WTC11 (cell line): ENCODE measurements around the gene TLE3. TPM values are rescaled to one million over a fixed set of nuclear protein-coding genes. Genes with fewer than 3 reads are reported as not detected.

ENCODE experiments used
- ATAC-seq: fragments of 200-7000 bp; cut with Tn5 transposase; 2 replicates; pipeline ENCODE4 v1.10.0; 2021; ENCODE audit warnings: mild to moderate bottlenecking, moderate library complexity
- CTCF ChIA-PET: fragments of 300-600 bp; sonication (Branson Sonifier 250); formaldehyde crosslinking; loops from one replicate; lab custom pipeline; 2021; ENCODE audit warnings: antibody characterized with exemption; lab: Charles Lee
- POLR2A ChIA-PET: fragments of 350-600 bp; sonication (Branson Sonifier 250); formaldehyde crosslinking; loops from one replicate; lab custom pipeline; 2021; ENCODE audit warnings: antibody characterized with exemption; lab: Charles Lee
- DNase-seq: peaks from one replicate; pipeline ENCODE4 v3.0.0; 2021; ENCODE audit warnings: low spot score
- H3K27ac Mint-ChIP-seq: 2 replicates; pipeline ENCODE4 v1.8.0; 2021; ENCODE audit warnings: mixed read lengths
- H3K27me3 Mint-ChIP-seq: 2 replicates; pipeline ENCODE4 v1.8.0; 2021; ENCODE audit warnings: low read depth, mild to moderate bottlenecking, moderate library complexity, mixed read lengths
- H3K36me3 Mint-ChIP-seq: 2 replicates; pipeline ENCODE4 v1.8.0; 2021; ENCODE audit warnings: mixed read lengths
- H3K4me1 Mint-ChIP-seq: 2 replicates; pipeline ENCODE4 v1.8.0; 2022; ENCODE audit warnings: mixed read lengths
- H3K4me3 Mint-ChIP-seq: 2 replicates; pipeline ENCODE4 v1.8.0; 2021; ENCODE audit warnings: mild to moderate bottlenecking, moderate library complexity, mixed read lengths
- H3K9me3 Mint-ChIP-seq: 2 replicates; pipeline ENCODE4 v1.8.0; 2021; ENCODE audit warnings: mixed read lengths
- ARID4B ChIP-seq: sonication (generic); formaldehyde crosslinking; IDR thresholded peaks from 2 replicates; pipeline ENCODE4 v1.8.0; 2023; ENCODE audit warnings: missing genetic modification reagents, mild to moderate bottlenecking, borderline replicate concordance
- CDX4 ChIP-seq: fragments of 250-450 bp; sonication (Bioruptor Pico); IDR thresholded peaks from 2 replicates; pipeline ENCODE4 v1.9.0; 2021; ENCODE audit warnings: moderate library complexity, mild to moderate bottlenecking, inconsistent platforms, borderline replicate concordance
- CREB1 ChIP-seq: sonication (generic); formaldehyde crosslinking; IDR thresholded peaks from 2 replicates; pipeline ENCODE4 v1.8.0; 2023; ENCODE audit warnings: mild to moderate bottlenecking, missing genetic modification reagents
- GRHL2 ChIP-seq: fragments of 250-450 bp; sonication (Bioruptor Pico); IDR thresholded peaks from 2 replicates; pipeline ENCODE4 v1.8.0; 2022; ENCODE audit warnings: mild to moderate bottlenecking, moderate library complexity; ENCODE audit not compliant: insufficient replicate concordance, severe bottlenecking
- HMGA2 ChIP-seq: fragments of 250-450 bp; sonication (Bioruptor Pico); IDR thresholded peaks from 2 replicates; pipeline ENCODE4 v1.4.0; 2021; ENCODE audit warnings: mild to moderate bottlenecking, moderate library complexity
- MXD4 ChIP-seq: fragments of 250-450 bp; sonication (Bioruptor Pico); IDR thresholded peaks from 2 replicates; pipeline ENCODE4 v1.8.0; 2021; ENCODE audit warnings: mild to moderate bottlenecking, moderate library complexity, borderline replicate concordance
- NFYB ChIP-seq: sonication (generic); formaldehyde crosslinking; conservative IDR thresholded peaks from 2 replicates; pipeline ENCODE4 v1.8.0; 2022; ENCODE audit warnings: low read depth, missing genetic modification reagents
- NR3C1 ChIP-seq: sonication (generic); formaldehyde crosslinking; conservative IDR thresholded peaks from 2 replicates; pipeline ENCODE4 v1.8.1; 2023; ENCODE audit warnings: low read depth, mild to moderate bottlenecking, missing genetic modification reagents
- OVOL2 ChIP-seq: fragments of 250-450 bp; sonication (Bioruptor Pico); IDR thresholded peaks from 2 replicates; pipeline ENCODE4 v1.9.0; 2021; ENCODE audit warnings: mild to moderate bottlenecking, borderline replicate concordance
- PREB ChIP-seq: sonication (generic); formaldehyde crosslinking; IDR thresholded peaks from 2 replicates; pipeline ENCODE4 v1.8.1; 2022; ENCODE audit warnings: mild to moderate bottlenecking, missing genetic modification reagents, moderate library complexity, borderline replicate concordance
- TEAD1 ChIP-seq: sonication (generic); formaldehyde crosslinking; IDR thresholded peaks from 2 replicates; pipeline ENCODE4 v1.8.0; 2022; ENCODE audit warnings: mild to moderate bottlenecking, missing genetic modification reagents
- ZNF423 ChIP-seq: fragments of 250-450 bp; sonication (Bioruptor Pico); IDR thresholded peaks from 2 replicates; pipeline ENCODE4 v2.1.2; 2022; ENCODE audit warnings: mild to moderate bottlenecking, moderate library complexity
- total RNA-seq: library from RNA; stranded (reverse); gene quantifications from 3 replicates; pipeline ENCODE4 v1.2.3, GENCODE V29; 2021
- TF ChIP-seq, protein P1 (sequence below): sonication (generic); formaldehyde crosslinking; IDR thresholded peaks from 2 replicates; pipeline ENCODE4 v1.8.1; 2023; ENCODE audit warnings: mild to moderate bottlenecking, missing genetic modification reagents, borderline replicate concordance

The TLE3 gene
- total RNA-seq, 1 experiment from 2014 or later, result 78.7 TPM

DNA sequence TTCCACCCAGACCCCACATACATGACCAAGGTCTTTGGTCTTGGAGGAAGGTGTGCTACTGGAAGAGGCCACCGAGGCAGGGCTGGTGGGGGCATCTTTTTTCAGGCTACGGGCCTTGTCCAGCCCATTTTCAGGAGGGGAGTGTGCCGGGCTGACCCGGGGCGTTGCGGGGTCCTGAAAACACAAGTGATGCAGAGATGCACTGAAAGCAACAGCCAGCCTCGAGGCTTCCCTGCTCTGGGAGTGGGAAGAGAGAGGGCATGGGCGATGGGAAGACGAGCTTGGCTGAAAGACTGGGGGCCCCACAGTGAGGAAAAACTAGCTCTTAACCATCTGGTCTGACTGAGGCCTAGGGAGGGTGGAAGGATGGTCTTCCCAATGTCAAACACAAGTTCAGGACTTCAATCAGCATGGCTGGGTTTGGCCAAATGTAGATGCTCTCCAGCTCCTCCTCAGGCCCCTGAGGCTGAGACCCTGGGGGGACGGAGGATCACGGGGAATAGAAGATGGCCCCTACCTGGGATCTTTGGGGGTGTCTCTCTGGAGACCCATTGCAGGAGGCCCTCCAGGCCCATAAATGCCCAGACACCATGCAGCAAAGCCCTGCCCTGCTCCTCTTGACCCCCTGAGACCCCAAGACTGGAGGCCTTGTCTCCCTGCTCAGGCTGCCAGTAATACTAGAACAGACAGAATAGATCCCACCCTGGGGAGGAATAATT lies 38.9 kb downstream of the TLE3 start (continued):
- TF ChIP-seq TEAD1 (CRISPR knock-in tag) (no peak), ZNF423 (CRISPR knock-in tag) (no peak), HMGA2 (CRISPR knock-in tag) (no peak), MXD4 (CRISPR knock-in tag) (no peak)
- TF ChIP-seq, all 79 proteins: peak for 0

- CTCF ChIA-PET, result no interaction called here
- Mint-ChIP-seq H3K27ac (no peak overlapping the region), H3K36me3 (peaks cover 57% of the 10 kb centered on the region), H3K4me1 (no peaks in the 10 kb centered on the region), H3K4me3 (no peak overlapping the region), H3K9me3 (no peaks in the 10 kb centered on the region), H3K27me3 (no peaks in the 10 kb centered on the region)
- TF ChIP-seq HMGA2 (CRISPR knock-in tag) (no peak), NR3C1 (CRISPR knock-in tag) (no peak), ARID4B (no peak), NFYB (no peak), CREB1 (CRISPR knock-in tag) (no peak), CDX4 (CRISPR knock-in tag) (no peak), OVOL2 (CRISPR knock-in tag) (no peak), PREB (no peak), GRHL2 (no peak)
- TF ChIP-seq, protein P1, sequence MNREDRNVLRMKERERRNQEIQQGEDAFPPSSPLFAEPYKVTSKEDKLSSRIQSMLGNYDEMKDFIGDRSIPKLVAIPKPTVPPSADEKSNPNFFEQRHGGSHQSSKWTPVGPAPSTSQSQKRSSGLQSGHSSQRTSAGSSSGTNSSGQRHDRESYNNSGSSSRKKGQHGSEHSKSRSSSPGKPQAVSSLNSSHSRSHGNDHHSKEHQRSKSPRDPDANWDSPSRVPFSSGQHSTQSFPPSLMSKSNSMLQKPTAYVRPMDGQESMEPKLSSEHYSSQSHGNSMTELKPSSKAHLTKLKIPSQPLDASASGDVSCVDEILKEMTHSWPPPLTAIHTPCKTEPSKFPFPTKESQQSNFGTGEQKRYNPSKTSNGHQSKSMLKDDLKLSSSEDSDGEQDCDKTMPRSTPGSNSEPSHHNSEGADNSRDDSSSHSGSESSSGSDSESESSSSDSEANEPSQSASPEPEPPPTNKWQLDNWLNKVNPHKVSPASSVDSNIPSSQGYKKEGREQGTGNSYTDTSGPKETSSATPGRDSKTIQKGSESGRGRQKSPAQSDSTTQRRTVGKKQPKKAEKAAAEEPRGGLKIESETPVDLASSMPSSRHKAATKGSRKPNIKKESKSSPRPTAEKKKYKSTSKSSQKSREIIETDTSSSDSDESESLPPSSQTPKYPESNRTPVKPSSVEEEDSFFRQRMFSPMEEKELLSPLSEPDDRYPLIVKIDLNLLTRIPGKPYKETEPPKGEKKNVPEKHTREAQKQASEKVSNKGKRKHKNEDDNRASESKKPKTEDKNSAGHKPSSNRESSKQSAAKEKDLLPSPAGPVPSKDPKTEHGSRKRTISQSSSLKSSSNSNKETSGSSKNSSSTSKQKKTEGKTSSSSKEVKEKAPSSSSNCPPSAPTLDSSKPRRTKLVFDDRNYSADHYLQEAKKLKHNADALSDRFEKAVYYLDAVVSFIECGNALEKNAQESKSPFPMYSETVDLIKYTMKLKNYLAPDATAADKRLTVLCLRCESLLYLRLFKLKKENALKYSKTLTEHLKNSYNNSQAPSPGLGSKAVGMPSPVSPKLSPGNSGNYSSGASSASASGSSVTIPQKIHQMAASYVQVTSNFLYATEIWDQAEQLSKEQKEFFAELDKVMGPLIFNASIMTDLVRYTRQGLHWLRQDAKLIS (CRISPR knock-in tag), result no peak
- ATAC-seq (no peak), DNase-seq (peak; percentile 3)
- POLR2A ChIA-PET, result no interaction called here
Measured at GRCh38 chr15:70057931-70058641, 39.6 kb downstream of the TLE3 start.
